ENCODE data around the gene NT5C1A.

Gene NT5C1A

DNA sequence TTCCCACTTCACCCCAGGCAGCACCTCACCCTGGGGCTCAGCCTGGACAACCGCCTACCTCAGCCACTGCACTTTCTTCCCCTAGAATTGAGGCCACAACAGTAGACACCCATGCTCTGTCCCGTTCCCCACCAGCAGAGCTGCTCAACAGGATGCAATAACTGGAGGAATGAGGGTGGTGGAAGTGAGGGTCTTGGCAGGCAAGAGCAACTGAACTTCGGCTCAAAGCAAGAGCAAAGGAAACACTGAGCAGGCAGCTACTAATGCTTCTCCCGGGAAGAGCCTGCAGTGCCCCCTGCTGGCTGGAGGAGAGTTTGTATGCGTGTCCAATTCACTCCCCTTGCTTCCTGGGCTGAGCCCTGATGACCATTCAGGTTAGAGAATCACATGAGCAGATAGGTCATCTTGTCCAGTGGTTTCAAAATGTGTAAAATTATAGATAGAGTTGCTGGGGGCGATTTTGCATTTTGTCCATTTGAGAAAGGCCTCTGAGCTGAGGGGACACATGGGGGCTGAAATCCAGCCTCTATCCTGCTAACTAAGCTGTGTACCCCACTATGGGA is 13.9 kb downstream of the NT5C1A start:
- peak; percentile 53 for DNase-seq

DNA sequence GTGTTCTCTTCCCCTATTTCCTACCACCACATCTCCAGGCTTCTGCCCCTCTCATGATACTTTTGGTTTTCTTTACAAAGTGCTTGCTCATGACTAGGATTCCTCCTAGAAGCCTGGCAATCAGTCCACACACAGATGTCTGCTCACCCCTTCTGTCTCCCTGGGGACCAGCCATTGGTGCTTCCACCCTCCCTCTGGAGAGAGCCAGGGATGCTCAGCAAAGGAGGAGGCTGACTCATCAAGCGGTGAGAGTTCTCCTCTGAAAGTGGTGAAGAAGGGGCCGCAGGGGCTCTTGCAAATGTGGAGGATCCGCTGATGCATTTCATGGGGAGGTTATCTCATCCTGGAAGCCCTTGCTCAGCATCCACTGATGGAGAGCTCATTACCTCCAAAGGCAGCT is 14.5 kb downstream of the NT5C1A start:
- peak; percentile 58 for DNase-seq

- DNase-seq: no peak
Measured at GRCh38 chr1:39656391-39656790, 15.5 kb downstream of the NT5C1A start.

- DNase-seq: no peak
Measured at GRCh38 chr1:39655578-39656268, 16.2 kb downstream of the NT5C1A start.

- DNase-seq: no peak
Measured at GRCh38 chr1:39654291-39654690, 17.6 kb downstream of the NT5C1A start.

GRCh38 chr1:39653546-39654031 is 18.3 kb downstream of the NT5C1A start:
- DNase-seq: peak; percentile 70

GRCh38 chr1:39652554-39652953 is 19.4 kb downstream of the NT5C1A start:
- no peak for DNase-seq

DNA sequence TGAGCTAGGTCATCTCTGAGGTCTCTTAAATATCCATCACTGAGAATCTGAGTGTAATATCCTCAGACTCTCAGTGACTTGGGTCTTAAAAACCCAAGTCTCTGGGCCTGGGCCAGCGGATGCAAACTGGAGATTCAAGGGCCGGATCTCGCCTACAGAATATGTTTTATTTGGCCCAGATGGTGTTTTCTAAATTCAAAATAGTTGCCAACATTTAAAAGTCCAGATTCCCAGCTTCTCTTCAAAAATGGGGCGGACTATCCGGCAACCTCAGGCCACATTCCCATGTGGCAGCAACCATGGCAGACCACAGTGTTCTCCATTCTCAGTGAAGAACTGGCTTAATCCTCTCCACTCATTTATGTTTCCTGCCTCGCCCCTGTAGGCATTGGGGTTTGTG is 19.8 kb downstream of the NT5C1A start:
- DNase-seq: no peak

GRCh38 chr1:39650431-39650830 is 21.5 kb downstream of the NT5C1A start:
- no peak for DNase-seq

GRCh38 chr1:39649636-39650185 is 22.2 kb downstream of the NT5C1A start:
- DNase-seq: no peak

- DNase-seq: no peak
Measured at GRCh38 chr1:39648496-39648895, 23.4 kb downstream of the NT5C1A start.

DNA sequence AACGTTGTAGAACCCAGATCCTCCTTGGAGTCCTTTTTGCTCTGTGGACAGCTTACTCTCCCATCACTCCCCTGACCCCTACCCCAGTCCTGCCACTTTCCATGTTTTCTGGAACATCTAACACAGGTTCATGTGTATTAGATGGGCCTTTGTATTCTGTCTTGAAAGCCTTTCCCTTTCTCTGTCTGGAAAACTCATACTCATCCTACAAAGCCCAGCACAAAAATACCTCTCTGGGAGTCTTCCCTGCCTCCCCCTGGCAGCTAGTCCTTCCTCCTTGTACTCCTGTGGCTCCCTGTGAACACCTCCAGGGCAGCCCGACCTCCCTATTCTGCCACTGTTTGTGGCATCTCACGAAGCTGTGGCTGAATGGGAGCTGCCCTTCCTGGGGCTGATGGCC is 24.7 kb downstream of the NT5C1A start:
- no peak for DNase-seq

- DNase-seq: peak; percentile 69
Measured at GRCh38 chr1:39646232-39647081, 25.4 kb downstream of the NT5C1A start.

- no peak for DNase-seq
Measured at GRCh38 chr1:39645411-39646043, 26.4 kb downstream of the NT5C1A start.

- DNase-seq: no peak
Measured at GRCh38 chr1:39643705-39644104, 28.2 kb downstream of the NT5C1A start.

DNA sequence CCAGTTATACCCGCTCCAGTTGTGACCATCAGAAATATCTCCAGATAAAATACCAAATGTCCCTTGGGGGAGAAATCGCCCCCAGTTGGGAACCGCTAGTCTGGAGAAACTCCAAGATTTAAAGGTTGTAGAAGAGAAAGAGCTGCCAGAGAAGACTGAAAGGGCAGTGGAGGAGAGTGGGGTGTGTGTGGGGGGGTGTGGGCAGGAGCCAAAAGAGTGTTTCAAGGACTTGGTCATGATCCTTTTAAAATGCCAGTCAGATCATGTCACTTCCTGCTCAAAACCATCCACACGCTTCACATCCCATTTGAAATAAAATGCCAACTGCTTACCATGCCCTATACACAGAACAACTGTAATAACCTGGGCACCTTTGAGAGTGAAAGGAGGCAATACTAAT is 29.1 kb downstream of the NT5C1A start:
- no peak for DNase-seq

- DNase-seq: no peak
Measured at GRCh38 chr1:39640861-39641260, 31.0 kb downstream of the NT5C1A start.

GRCh38 chr1:39639305-39640130 is 32.4 kb downstream of the NT5C1A start, which contains the start of gene HEYL:
Gene HEYL (minus strand): TSS chr1:39639643. CDS start chr1:39639625, 18 bp downstream.
- no peak for DNase-seq

- DNase-seq: no peak
Measured at GRCh38 chr1:39638965-39639304, 33.0 kb downstream of the NT5C1A start.

DNA sequence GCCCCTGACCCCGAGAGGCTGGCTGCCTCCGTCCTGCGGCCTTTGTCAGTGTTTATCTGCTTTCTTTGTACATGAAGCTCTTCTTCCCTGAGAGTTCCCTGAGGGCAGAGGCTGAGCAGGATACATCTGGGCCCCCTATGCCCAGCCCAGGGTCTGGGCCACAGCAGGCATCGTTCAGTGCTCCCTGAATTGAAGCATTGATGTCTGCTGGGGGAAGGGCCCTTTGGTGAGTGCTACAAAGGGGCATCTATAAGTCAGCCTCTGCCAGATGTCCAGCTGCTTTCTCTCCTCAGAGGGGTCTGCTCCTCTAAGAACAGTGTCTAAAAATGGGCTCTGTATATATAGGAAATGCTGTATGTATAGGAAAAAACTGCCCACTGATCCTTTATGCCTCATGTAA is 34.5 kb downstream of the NT5C1A start:
- DNase-seq: no peak

DNA sequence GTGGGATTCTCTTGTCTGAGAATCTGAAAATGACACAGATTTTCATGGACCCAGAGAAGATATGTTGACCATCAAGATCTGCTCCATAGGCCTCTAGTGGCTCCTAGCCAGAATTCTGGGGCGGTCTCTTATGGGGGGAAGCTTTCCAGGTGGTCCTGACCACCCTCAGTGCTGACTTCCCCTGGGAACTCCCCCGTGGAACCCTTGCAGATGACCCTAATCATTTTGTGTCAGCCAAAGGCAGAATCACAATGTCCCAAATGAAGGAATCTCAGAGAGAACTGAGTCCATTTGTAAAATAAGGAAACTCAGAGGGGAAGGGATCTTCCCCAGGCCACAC is 36.1 kb downstream of the NT5C1A start:
- DNase-seq: no peak

GRCh38 chr1:39635205-39635870 is 36.6 kb downstream of the NT5C1A start:
- no peak for DNase-seq

Measured in fibroblast of upper back skin (primary cell).